ENCODE measurements around the gene CEP89.
"Not testable (repeated sequence)": the region's sequence is repeated elsewhere in the genome, so short reads cannot be mapped to it uniquely, and the experiment has no call there.

The CEP89 gene

DNA sequence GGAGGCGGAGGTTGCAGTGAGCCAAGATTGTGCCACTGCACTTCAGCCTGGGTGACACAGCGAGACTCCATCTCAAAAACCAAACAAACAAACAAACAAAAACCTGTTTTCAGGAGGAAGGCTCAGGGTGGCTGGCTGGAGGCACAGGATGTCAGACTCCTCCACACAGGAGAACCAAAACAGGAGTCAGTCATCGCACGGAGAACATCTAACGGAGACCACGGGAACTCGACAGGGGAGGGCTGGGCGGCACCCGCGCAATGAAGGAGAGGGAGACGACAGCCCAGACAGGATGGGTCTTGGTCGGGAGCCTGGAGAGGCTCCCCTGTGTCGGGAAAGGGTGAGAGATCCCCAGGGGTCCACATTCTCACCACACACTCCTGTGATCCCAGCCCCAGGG is 81.4 kb downstream of the CEP89 start:
- no peak for DNase-seq

- DNase-seq, result no peak
Measured at GRCh38 chr19:32889137-32889934, 82.4 kb downstream of the CEP89 start.

- DNase-seq, result no peak
Measured at GRCh38 chr19:32887572-32888215, 84.1 kb downstream of the CEP89 start.

- DNase-seq, result no peak
Measured at GRCh38 chr19:32886241-32886640, 85.5 kb downstream of the CEP89 start.

DNA sequence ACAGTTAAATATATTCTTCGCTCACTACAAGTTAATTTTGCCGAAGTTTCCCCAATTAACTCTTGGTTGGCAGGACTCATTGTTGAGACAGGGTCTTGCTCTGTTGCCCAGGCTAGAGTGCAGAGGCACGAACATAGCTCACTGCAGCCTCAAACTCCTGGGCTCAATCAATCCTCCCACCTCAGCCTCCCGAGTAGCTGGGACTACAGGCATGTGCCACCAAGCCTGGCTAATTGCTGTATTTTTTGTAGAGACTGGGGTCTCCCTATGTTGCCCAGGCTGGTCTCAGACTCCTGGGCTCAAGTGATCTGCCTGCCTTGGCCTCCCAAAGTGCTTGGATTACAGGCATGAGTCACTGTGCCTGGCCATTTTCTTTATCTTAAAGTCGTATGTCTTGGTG is 86.5 kb downstream of the CEP89 start:
- not testable (repeated sequence) for DNase-seq

DNA sequence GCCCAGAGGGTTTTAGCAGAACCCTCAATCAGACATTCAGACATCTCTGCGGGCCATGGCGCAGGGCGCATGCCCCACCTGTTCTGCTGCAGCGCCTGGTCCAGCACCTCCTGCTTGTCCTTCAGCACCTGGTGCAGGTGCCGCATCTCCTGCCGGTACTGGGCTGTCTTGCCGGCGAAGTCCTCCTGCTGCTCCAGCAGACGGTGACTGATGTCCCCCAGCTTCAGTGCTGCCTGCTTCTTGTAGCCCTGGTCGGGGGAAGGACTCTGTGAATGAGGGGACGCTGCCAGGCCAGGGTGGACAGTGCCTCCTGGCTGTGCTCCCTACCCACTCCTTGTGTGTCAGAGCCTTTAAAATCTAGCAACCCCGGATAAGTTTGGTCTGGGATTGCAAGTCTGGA is 90.0 kb downstream of the CEP89 start:
- DNase-seq, result no peak

GRCh38 chr19:32880622-32881021 is 91.1 kb downstream of the CEP89 start:
- DNase-seq, result no peak

GRCh38 chr19:32879741-32880140 is 92.0 kb downstream of the CEP89 start:
- no peak for DNase-seq

GRCh38 chr19:32878988-32879387 is 92.8 kb downstream of the CEP89 start:
- DNase-seq, result no peak

DNA sequence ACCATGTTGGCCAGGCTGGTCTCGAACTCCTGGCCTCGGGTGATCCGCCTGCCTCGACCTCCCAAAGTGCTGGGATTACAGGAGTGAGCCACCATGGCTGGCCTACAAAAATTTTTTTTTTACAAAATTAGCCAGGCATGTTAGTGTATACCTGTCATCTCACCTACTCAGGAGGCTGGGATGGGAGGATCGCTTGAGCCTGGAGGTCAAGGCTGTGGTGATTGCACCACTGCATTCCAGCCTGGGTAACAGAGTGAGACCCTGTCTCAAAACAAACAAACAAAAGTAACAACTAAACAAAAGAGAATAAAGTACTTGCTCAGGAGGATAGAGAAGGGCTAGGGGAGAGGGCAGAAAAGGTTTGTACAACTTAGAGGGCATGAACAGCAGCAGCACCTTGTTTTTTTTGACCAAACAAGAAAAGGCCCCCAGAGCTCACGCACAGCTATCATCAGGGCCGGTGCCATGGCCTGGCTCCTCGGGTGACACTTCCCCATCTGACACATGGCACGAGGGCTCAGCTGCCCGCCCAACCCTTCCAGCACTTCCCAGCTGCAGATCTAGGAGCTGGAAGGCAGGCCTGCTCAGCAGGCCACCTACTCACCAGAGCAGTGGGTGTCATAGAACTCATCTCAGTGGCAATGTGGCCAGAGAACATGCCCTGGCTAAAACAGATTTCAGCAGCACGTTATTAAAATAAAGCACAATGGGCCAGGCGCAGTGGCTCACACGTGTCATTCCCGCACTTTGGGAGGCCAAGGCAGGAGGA is 93.6 kb downstream of the CEP89 start:
- no peak for DNase-seq

DNA sequence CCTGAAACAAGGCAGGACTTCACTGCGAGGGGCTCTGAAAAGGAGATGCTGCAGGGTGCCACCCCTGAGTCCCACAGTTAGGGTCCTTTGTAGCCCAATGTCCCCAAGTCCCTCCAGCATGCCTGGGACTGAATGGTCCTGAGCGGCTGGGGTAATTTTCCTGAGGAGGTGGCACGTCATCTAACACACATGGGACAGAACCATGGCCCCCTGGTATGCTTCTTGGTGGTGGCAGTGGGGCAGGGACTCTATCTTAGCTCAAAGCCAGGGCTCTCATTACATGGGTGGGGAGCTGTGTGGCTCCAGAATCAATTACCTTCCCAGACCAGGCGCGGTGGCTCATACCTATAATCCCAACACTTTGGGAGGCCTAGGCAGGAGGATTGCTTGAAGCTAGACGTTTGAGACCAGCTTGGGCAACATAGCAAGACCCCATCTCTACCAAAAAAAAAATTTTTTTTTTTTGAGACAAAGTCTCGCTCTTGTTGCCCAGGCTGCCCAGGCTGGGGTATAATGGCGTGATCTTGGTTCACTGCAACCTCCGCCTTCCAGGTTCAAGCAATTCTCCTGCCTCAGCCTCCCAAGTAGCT is 94.3 kb downstream of the CEP89 start:
- no peak for DNase-seq

- no peak for DNase-seq
Measured at GRCh38 chr19:32876919-32877285, 94.9 kb downstream of the CEP89 start.

- no peak for DNase-seq
Measured at GRCh38 chr19:32876236-32876918, 95.4 kb downstream of the CEP89 start.

DNA sequence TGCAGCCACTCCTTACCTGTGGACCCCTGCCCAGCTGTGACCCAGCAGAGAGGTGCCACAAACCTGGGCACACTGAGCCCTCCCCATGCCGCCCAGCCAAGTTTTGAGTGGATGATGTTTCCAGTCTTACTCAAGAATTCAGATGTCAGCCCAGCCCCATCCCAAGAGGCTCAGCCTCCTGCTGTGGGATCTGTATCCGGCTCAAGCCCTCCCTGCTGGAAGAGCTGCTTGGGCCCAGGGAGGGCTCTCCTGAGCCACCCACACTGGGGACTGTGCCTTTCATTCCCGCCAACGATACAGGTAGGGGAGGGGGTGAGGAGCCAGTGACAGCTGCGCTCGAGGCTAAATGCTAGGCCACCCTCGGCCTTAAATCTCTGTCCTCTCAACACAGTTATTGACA is 96.3 kb downstream of the CEP89 start:
- DNase-seq, result no peak

DNA sequence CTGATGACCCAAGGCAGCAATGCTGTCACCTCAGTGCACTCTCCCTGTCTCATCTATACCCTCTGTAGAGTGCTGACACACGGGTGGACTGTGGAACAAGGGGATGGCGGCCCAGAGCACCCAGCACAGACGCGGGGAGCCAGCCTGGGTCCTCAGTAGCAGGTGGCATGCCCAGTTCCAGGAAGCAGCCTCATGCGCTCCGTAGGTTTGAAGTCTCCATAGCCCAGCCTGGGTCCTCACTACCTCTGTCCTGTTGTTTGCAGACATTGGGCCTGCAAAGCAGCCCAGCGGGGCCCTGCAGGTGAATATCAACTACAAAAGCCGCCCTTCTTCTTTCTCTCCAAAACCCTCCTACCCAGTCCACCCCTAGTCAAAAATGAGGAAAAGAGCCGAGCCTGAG is 97.2 kb downstream of the CEP89 start:
- no peak for DNase-seq

DNA sequence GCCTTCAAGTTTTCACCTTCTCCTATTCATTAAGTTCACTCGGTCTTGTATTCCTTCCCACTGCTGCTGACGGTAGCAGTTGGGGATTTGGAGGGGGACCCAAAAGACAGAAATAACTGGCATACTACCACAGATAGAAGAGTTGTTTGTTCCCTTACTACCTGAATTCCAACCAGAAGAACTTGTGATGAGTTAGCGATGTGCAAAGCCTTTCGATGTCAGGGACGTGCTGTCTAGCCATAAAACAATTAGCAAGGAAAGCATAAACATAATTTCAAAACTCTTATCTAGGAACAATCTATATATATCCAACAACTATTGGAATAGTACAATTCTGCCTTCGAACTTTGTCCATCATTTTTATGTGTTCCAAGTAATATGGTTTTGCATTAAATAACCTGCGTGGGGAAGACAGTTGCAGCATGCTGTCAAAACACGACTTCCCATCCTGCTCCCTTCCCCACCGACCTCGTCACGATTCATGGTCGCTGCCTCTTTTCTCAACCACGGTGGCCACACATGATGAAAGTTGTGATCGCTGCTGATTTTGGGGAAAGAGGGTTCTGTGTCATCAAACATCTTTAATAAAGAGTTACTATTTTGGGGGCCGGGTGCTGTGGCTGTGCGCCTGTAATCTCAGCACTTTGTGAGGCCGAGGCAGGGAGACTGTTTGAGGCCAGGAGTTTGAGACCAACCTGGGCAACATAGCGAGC is 98.4 kb downstream of the CEP89 start:
- no peak for DNase-seq

- no peak for DNase-seq
Measured at GRCh38 chr19:32872391-32872790, 99.4 kb downstream of the CEP89 start.

GRCh38 chr19:32870981-32871451 is 100.7 kb downstream of the CEP89 start:
- no peak for DNase-seq

- DNase-seq, result no peak
Measured at GRCh38 chr19:32869966-32870573, 101.7 kb downstream of the CEP89 start.

- no peak for DNase-seq
Measured at GRCh38 chr19:32869369-32869965, 102.3 kb downstream of the CEP89 start, which contains the start of gene SLC7A9. SLC7A9 (minus strand) TSS chr19:32869767; CDS start chr19:32868534, 1,233 bp downstream.
